GM19468 (cell line): Measurements from ENCODE around the gene ETS2.

Experiments used
- ATAC-seq: cut with Tn5 transposase; IDR thresholded peaks from one replicate; pipeline ENCODE4 v1.9.1; 2021; ENCODE audit warnings: mild to moderate bottlenecking, moderate library complexity, moderate number of reproducible peaks; ENCODE audit not compliant: unreplicated experiment; ENCODE audit errors: extremely low read depth

ETS2 gene

DNA sequence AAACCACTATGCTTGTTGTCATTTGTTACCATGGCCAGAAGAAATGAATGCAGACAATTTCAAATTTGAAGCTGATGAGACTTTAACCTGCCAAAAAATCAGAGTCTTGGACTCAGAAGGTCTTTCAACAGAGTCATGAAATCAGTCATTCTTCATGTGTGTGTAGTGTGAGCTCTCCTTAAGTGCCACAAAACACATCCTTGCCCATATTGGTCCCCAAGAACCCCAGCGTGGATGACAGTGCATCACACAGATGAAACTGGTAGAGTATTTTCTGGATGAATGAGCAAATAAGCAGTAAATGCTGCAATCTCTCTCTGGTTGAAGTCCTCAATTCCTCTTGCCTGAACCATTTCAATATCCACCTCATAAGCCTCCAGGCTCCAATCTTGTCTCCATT, 28.7 kb upstream of the ETS2 start:
- no peak for ATAC-seq

DNA sequence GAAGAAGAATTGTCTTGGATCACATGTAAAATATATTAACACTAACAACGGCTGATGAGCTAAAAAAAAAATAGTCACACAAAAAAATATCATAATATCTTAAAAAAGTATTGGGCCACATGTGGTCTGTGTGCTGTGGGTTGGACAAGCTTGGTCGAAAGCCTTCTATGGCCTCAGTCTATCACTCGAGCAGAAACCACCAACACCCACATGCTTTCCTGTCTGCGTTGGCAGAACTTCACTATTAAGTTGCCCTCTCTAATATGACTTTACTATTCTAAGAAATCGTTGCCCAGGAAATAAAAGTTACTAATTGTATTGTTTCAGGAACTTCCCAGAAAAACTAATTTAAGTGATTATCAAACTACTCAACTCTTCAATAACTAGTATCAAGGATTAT, 28.2 kb upstream of the ETS2 start:
- no peak for ATAC-seq

DNA sequence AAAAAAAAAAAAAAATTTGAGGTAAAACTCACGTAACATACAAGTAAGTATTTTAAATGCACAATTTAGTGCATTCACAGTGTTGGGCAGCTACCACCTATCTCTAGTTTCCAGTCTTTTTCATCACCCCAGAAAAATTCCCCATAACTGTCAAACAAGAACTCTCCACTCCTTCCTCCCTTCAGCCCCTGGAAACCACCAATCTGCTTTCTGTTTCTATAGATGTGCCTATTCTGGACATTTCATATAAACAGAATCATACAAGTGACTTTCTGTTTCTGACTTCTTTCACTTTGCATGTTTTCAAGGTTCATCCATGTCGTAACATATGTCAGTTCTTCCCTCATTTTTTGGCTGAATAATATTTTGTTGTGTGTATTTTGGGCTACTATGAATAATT, 24.9 kb upstream of the ETS2 start:
- peak; percentile 58 for ATAC-seq

DNA sequence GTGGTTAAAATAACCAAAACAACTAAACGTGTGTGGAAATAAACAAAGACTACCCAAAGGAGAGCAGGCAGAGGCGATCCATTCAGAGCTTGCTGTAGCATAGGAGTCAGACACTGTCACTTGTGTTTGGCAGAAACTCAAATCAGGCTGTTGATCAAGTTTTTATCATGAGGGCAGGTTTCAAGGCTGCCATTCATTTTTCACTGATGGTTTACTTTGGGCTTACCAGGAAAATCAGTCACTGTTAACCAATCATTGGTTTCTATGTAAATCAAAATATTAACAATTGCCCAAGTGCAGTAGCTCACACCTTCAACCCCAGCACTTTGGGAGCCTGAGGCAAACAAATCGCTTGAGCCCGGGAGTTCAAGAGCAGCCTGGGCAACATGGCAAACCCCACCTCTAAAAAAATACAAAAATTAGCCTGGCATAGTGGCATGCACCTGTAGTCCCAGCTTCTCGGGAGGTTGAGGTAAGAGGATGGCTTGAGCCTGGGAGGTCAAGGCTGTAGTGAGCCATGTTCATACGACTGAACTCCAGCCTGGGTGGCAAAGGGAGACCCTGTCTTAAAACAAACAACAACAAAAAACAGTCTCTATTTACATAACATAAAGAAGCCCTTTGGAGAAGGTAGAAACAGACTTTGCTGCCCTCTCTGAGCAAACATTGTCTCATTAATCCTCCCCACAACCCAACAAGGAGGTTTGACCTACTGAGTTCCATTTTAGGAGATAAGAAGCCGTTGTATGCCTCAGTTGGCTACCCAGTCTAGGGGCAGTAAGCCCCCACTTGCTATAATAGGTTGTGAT, 21.1 kb upstream of the ETS2 start:
- no peak for ATAC-seq

DNA sequence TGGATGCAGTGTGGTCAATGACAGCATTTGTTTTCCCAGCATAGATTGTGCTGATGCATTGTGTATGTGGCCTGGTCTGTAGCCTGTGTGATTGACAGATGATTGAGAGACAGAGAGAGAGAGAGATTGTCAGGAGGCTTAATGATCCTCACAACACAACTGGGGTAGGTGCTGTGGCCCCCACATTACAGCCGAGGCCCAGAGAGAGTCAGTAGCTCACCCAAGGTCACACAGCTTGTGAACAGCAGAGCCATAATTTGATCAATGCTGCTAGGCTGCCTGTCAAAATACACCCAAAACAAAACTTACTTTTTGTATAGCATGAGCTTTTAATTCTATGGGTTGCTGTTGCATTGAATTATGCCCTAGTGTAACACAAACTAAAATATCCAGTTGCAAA, 20.2 kb upstream of the ETS2 start:
- ATAC-seq: no peak

DNA sequence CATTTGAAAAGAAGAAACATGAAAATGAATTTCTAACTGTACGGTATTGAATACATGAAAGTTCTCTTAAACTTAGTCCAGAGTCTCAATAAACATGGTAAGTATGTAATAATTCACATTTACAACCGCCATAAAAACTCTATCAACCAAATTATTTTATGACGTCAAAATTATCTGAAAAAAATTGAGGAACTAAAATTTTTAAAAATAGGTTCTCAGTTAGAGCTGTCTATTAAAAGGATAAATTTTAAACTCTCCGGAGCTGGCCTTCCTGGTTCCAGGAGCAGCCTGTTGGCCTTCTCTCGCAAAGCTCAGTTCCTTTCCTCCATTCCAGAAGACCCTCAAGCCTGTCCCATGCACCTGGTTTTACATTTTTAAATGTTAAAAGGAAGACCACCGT, 18.7 kb upstream of the ETS2 start:
- no peak for ATAC-seq

DNA sequence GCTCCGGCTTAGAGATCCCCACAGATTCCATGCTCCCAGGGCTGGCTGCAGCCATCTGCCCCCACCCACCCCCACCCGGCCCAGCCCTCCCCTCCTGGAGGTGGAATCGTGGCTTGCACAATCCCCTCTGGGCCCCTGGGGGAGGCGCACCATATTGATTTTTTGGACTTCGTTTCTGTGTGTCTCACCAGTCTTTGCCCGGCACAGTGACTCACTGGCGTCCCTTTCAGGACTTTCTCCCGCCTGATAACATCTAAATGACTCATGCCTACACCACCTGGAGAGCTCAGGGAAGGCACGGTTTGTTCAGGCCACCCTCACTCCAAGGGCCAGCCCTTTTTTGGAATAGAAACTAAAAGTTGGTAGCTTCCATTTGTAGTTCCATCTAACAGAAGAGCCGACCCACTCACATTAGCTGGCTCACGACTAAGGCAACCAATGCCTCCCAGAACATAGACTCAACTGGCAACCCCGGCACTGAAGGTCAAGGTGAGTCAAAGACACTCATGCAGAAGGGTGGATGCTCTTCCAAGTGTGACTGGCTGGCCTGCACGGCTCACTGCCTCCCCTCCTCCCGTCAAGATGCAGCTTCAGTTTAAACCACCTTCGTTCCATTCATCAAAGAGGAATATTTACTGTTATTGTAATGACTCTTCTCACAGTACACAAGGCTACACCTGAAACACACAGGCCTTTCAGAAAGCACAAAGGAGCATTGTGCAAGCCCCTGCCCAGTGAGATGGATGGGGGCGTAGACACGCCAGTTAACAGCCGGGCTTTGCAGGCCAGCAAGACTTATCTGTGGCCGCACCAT, 18.1 kb upstream of the ETS2 start:
- ATAC-seq: no peak

DNA sequence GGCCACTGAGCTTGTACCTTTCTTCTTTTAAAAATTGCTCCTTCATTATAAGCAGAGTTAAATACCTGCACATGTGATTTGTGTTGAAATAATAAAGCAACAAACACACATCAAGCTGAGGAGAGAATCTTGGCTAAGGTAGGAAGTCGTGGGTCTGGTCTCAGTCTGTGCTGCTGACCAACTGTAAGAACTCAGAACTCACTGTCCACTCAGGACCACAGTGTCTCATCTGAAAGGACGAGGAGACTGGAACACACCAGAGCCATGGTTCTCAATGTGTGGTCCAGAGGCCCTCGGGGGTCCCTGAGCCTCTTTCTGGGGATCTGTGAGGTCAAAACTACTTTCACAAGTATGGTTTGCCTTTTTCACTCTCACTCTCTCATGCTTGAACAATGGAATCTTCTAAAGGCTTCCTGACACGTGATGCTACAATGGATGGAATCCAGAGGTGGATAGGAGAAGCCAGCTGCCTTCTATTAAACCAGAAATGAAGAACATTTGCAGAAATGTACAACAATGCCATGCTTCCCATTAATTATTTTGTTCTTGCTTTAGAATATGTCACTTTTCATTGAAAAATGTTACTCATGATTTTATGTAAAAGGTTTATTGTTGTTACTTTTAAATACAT, 17.3 kb upstream of the ETS2 start:
- no peak for ATAC-seq

DNA sequence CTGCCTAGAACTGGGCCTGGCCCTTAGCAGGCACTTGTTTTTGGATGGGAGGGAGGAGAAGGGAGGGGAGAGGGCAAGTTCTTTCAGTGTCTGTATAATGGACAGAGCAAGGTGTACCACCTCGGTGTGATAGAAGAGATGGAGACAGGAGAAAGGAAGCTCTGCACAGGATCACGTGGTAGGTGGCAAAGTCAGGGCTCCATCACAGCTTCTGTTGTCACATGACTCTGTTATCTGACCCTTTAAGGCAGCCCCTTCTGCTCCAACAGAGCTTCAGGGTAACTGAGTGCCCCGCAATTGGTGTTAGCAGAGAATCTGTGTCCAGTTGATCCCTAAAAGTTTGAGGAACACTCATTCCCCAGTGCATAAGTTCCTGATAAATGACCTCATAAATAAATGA, 16.5 kb upstream of the ETS2 start:
- ATAC-seq: no peak

DNA sequence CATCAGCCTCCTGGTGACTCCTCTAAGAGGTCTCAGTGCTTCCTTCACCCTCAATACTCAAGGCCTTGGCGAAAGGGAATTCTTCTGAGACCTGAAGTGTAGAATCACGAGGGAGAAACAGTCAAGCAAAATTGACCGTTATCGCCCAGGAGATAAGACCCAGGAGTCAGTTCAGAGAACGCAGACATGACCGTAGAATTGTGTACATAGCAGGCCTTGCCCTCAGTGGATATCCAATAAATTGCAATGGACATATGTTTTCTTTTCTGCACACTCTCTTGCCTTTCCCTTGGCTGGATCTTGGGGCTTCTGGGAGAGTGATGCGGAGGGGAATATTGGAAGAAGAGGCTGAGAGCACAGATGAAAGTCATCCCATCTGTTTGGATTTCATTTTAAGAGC, 15.7 kb upstream of the ETS2 start:
- ATAC-seq: no peak

DNA sequence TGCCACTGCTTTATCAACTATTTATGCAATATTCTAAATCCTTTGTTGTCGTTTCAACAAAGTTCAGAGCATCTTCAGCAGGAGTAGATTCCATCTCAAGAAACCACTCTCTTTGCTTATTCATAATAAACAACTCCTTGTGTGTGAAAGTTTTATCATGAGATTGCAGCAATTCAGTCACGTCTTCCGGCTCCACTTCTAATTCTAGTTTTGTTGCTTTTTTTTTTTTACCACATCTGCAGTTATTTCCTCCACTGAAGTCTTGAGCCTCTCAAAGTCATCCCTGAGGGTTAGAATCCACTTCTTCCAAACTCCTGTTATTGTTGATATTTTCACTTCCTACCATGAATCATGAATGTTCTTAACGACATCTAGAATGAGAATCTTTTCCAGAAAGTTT, 14.8 kb upstream of the ETS2 start:
- no peak for ATAC-seq

DNA sequence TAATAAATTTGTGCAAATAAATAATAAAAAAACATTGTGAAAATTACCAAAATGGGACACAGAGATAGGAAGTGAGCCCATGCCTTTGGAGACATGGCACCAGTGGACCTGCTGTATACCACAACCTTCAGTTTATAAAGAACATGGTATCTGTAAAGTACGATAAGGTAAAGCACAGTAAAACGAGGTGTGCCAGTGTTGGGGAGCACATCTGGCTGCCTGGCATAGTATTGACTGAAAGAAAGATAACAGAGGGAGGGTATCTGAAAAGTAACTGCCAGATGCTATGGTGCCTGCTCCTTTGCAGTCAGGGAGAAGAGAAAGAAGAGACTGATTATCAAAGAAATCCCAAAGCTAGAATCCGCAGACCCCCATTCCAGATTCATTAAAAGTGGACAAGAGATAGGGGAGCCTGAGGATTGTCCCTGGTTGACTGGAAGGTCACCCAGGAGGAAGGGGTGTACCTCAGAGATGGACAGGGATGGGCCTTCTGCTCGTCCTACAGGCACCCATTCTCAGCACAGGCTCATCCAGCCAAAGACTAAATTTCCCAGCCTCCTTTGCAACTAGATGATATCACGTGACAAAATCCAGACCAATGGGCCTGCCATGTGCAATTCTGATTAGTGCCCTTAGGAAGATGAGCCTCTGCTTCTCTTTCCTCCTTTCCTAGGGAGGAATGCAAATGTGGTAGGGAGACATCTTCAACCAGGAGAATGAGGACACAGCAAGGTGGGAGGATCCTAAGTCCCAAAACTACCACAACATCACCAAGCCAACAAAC, 12.9 kb upstream of the ETS2 start:
- no peak for ATAC-seq

DNA sequence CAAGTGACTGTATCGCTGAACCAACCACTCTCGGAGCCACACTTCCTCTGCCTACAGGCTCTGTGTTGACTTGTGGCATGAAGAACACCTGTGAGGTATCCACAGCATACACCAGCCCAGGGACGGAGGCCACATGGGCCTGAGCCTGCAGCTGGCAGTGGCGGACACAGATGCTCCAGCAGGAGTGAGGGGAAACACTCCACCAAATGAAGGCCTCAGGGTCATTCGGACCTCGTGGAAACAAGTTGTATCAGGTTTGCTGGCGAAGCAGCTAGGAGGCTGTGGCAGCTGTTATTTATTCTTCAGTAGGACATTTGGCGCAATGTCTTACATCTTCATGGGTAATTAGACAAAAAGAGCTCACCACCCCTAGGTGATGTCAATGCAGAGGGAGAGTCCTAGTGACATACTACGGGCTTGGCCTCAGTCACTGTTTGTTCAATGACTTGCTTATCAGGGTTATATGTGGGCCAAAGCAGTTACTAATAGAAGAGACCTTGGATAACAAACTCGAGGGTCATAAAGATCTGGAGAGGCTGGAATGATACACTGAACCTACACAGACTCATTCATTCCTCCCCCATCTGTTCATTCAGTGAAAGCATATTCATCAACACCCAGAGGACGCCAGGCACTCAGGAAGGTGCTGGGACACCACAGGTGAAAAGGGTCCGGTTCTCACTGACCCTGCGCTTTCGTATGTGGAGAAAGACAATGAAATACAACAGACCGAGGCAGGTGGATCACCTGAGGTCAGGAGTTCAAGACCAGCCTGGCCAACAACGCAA, 11.6 kb upstream of the ETS2 start:
- ATAC-seq: no peak

DNA sequence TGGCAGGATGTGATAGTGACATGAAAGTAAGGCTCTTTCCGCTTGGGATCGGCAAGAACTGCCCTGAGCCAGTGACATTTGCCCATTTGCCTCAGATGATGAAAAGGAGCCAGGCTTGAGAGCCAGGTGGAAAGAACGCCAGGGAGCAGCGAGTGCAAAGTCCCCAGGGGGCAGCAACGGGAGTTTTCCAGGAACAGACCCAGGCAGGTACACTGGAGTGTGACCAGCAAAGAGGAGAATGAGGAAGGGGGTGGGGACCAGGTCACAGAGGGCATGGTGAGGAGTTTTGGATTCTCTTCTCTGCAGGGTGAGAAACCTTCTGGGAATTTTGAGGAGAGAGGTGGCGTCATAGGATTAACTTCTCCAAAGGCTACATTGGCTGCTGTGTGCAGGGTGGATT, 10.8 kb upstream of the ETS2 start:
- no peak for ATAC-seq

DNA sequence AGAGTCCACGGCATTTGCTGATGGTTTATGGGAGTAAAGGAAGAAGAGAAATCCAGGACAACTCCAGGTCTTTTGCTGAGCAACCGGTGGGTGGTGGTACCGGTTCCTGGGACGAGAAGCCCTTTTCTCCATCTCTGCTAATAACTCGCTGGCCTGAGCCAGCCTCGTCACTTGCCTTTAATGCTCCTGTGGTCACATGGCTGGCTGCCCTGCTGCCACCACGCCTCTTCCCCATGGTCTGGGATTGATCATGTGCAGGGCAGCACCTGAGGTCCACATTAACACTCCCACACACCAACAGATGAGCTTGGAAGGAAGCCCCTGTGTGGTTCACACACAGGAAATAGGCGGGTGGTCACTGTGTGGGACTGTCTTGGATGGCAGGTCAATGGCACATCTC, 10.3 kb upstream of the ETS2 start:
- ATAC-seq: no peak

DNA sequence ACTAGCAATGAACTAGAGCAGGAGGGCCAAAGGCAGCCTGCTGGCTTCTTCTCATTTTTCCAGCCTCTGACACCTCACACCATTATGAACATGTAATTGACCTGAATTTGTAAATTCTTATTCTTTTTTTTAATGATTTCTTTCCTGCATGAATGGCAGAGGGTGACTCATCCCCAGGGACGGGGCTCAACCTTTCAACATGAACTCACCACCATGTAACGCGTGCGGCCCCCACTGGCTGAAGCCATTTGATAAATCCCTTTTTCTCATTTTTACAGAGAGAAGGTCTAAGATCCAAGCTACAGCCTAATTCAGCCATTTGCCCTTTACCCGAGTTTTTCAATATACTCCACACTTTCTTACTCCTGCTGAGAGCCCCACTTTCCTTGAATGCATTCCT, 9.3 kb upstream of the ETS2 start:
- no peak for ATAC-seq

DNA sequence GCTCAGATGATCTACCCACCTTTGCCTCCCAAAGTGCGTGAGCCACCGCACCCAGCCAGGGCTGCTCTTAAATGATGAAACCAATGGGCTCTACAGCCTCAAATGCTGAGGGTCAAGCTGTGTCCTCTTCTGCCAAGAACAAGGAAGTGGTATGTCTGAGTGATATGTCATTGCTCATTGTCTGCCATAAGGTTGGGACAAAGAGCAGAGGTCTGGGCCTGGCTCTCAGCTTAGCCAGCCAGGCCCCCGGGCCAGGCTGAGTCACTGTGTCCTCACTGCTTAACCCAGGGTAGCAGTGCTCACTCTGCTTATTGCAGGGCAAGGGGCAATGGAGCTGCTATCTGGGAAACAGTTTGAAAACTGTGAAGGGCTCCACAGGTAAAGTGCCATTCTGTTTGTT, 8.3 kb upstream of the ETS2 start:
- no peak for ATAC-seq

DNA sequence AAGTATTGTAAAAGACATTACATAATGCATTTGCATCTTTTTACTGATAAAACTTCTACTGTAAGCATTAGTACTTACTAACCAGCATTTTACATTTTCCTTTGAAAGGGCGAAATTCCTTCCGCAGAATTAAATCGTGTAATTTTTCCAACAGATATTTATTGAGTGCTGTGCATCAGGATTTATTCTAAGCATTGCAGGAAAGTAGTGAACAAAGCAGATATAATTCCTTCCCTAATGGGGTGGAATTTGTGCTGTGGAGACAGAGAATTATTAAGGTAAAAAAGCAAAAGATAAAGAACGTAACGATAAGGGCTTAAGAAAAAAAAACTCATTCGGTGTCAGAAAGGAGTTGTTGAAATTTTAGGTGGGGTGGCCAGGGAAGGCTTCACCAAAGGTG, 7.6 kb upstream of the ETS2 start:
- no peak for ATAC-seq

DNA sequence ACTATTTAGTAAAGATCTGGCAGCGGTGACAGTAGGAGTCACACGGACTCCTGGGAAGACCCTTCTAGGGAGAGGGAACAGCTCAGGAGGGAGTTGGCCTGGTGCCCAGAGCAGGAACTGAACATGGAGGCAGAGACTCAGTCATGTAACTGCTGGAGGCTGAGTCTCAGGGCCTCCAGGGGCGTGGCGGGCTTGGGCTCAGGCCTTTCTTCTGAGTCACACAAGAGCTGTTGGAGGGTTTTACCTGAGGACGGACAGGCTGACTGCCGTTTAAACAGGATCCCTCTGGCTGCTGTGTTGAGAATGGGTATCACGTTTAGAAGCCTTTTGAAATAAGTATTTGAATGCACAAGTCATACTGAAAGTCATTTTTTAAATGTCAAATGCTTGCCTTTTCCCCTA, 7.2 kb upstream of the ETS2 start:
- ATAC-seq: no peak
